Stimulated activated CD4-positive, alpha-beta T cell treated with anti-CD3 and anti-CD28 coated beads, Interleukin-1b, Interleukin-23, amount 100 ng/mL, for 4 hours (primary cell): ENCODE measurements around the gene EFHB.
A peak's percentile ranks its signal among the peaks of the same experiment; 100 is the strongest.
"Not testable (repeated sequence)": the region's sequence is repeated elsewhere in the genome, so short reads cannot be mapped to it uniquely, and the experiment has no call there.

Experiments
- DNase-seq, 2 donors: peaks; one replicate each; pipeline ENCODE4 v3.0.0-alpha.2; 2020; ENCODE audit warnings: low read depth in 2 of 2

The EFHB gene

DNA sequence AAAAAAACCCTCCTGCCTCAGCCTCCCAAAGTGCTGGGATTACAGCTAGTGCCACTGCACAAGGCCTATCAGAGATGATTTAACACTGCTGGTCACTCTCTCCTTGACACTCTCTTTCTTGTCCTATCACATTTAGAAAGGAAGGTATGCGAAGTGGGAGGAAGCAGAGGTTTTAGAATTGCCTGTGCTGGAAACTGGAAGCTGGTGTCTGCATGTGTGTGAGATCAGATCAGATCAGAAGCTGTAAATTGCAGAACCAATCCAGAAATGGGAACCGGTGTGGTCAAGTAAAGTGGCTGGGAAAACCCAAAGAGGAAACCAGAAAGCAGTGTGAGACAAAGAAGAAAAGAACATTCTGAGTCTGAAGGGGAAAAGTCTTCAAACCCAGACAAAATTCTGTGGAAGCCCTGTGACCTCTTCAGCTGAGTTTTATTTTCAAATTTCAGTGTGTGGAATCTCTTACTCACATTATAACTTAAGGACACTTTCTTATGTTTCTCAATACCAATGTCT is 2.8 kb downstream of the EFHB start:
- DNase-seq, result no peak

DNA sequence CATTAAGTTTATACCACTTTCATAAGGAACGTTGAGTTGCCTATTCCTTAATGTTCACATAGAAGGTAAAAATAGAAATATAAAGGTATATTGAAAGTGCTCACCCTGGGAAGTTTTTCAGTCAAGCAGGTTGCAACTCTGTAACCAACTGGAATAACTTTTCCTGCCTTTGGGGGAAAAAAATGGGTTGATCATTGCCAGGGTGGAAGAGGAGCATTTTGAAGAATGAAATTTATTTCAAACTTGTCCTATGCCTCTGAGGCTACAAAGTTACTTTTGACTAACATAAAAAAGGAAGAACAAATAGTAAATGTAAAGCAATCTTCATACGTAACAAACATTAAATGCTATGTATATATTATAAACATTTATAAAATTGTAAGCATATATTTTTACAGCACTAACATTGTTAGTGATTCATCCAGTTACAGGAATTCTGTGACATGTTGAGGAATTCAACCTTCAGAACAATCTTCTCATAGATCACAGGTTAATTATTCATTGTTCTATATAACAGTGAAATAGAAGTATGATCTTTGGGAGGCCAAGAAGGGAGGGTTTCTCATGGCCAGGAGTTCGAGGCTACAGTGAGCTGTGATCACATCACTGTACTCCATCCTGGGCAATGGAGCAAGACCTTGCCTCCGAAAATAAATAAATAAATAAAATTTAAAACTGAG is 13.5 kb downstream of the EFHB start:
- no peak for DNase-seq

DNA sequence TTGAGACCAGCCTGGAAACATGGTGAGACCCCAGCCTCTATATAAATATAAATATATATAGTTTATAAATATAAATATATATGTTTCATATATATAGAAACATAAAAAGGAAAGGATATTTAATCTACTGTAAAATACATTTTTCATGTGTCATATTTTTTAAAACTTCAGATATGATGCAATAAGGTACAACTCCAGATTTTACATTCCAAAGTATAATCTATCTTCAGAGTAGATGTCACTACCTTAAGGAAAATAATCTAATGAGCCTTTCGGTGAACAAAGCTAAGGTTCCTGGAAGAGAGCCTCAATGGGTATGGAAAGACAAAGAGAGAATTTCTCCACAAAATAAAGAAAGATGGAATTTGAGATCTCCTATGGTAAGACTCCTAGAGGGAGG is 16.9 kb downstream of the EFHB start:
- DNase-seq, result no peak

DNA sequence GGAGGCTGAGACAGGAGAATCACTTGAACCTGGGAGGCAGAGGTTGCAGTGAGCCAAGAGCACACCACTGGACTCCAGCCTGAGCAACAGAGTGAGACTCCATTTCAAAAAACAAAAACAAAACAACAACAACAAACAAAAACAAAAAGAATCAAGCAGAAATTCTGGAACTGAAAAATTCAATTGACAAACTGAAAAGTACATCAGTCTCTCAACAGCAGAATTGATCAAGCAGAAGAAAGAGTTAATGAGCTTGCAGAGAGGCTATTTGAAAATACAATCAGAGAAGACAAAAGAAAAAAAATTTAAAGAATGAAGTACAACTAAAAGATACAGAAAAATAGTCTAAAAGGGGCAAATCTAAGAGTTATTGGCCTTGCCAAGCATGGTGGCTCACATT is 22.6 kb downstream of the EFHB start:
- no peak for DNase-seq

DNA sequence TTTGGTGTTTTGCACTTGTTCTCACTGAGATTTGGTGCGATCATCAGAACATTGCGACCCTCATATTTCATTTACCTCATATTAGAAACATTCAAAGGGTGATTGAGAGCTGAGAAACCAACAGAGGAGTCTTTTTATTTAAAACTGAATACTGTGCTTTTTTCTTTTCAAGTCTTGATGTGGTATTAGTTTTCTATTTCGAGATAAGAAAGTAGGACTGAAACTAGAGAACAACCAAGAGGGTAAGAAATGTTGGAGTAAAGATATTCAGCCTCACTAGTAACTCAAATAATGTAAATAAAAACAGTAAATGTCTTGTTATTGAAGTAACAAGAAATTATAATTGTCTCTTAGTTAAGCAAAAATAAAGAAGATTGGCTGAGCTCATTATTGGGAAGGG is 26.5 kb downstream of the EFHB start:
- DNase-seq, result no peak

DNA sequence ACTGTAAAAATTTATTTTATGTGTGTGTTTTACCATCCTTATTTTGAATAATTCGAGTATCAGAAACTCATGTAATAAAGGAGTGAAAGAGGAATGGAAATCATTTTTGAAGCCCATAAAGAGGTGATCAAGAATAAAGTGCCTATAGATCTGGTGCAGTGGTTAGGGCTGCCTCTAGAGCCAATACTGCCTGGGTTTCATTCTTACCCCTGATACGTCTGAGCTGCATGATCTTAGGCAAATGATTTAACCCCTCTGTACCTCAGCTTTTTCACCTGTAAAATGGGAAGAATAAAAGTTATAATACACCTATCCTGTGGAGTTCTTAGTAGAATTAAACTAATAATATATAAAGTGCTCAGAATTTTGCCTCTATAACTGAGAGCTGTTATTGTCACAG is 30.4 kb downstream of the EFHB start:
- no peak for DNase-seq

DNA sequence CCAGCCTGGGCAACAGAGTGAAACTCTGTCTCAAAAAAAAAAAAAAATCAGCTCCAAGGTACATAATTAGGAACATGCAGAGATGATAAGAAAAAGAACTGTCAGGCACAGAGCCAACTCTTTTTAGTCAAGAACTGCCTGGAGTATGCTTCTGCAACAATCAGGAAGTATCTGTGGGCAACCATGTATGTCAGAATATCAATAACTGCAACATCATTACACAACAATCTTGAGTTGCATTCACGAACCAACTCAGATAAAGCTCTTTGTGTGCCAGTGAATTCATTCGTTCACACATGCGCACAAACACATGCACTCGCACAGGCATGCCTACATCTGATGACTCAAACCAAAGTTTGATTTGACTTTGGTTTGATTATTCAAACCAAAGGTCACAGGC is 32.1 kb downstream of the EFHB start:
- DNase-seq, result no peak

DNA sequence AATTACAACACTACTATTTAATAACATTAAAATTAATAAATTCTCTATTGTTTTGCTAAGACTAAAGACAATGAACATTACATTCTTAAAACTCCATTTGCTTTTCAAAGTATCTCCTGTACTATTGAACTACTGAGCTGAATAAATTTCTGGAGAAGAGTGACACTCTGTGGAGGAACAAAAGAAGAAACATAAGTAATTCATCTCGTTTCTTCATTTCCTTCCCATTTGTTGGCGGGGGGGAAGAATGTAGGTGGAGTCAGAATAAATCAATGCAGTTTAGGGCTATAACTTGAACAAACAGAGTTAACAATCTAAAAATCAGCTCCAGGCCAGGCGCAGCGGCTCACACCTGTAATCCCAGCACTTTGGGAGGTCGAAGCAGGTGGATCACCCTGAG is 32.7 kb downstream of the EFHB start:
- no peak for DNase-seq

DNA sequence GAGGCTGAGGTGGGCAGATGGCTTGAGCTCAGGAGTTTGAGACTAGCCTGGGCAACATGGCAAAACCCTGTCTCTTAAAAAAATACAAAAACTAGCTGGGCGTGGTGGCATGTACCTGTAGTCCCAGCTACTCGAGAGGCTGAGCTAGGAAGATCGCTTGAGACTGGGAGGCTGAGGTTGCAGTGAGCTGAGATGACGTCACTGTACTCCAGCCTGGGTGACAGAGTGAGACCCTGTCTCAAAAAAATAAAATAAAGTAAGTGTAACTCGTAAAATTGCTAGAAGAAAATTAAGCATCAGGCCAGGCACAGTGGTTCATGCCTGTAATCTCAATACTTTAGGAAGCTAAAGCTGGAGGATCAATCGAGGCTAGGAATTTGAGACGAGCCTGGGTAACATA is 34.2 kb downstream of the EFHB start:
- not testable (repeated sequence) for DNase-seq

DNA sequence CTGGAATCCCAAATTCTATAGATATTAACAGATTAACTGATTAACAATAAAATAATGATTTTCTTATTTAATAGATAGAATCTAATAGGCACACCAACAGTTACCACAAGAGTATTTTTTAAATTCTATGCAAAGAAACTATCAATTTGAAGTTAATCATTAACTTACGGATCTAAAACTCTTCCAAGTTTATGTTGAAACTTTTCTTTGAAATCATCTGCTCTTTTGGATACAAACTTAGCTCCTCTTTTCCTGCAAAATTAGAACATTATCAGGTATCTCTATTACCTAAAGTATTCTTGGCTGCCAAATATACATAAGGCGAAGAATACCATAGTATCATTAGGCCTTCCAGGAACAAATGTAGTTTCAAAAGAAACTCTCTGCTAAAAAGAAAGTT is 34.8 kb downstream of the EFHB start:
- no peak for DNase-seq

DNA sequence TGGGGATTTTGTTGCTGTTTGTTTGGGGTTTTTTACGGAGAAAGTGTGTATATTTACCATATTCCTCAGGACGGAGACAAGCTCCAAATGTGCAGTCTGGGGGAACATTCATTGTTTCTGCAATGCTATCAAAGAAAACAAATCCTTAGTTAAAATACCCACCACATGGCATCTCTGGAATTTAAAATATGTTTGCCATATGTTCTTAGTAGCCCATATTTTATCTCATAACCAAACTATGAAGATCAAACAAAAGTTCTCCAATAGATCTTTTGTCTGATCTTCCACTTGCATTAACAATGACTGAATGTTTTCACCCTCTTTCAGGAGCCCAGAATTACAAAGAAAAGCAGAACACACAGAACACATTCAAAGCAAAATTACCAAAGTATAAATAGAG is 35.3 kb downstream of the EFHB start:
- no peak for DNase-seq

DNA sequence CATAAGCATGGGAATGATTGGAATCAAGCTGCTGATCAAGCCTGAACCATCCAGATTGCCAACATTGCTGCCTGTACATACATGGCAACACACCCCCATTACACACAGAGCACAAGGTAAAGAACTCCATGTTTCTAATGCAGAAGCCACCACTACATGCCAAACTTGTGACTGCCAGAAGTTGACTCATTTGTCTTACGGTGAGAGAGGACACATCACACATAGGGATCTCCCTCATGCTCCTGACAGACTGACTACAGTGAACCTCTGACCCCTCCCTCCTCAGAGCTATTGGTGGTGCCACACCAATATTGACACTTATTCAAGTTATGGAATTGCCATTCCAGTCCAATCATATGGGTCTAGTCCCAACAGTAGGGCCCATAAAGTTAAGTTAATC is 42.3 kb downstream of the EFHB start:
- DNase-seq, result no peak

DNA sequence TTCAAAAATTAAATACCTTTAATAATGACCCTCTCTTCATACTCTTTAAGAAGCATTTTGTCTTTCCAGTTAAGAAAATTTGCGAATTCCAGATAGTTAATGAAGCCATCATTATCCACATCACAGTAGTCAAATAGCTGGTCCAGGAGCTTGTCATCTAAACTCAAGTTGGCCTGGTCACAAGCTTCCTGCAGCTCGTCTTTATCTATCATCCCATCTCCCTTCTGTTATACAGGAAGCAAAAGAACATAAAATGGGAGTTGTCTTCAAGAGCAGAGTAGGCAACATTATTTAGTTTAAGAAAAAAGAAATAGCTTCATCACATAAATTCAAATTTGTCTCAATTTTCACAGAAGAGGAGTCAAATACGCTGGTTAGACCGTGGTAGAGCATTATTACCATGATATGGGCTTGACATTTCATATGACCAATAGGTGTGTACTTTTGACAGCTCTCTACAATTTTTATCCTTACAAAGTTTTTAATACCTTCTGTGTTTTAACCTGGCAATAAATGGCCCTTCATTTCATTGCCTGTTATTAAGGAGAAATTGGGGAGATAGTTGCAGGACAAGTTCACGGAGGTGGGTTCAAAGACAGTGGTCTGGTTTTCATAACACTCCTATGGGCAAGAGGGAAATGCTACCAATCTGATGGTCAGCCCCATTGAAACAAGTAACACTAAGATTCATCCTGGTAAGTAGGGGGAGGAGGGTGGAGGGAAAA is 45.4 kb downstream of the EFHB start:
- DNase-seq, result no peak

DNA sequence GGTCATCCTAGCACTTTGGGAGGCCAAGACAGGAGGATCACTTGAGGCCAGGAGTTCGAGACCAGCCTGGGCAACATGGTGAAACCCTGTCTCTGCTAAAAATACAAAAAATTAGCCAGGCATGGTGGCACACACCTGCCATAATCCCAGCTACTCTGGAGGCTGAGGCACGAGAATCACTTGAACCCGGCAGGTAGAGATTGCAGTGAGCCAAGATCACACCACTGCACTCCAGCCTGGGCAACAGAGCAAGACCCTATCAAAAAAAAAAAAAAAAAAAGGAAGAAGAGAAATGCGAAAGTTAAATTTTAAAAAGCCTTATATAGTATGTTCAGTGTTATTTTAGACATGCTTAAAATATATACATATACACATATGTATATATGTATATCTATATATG is 46.9 kb downstream of the EFHB start:
- DNase-seq, result not testable (repeated sequence)

DNA sequence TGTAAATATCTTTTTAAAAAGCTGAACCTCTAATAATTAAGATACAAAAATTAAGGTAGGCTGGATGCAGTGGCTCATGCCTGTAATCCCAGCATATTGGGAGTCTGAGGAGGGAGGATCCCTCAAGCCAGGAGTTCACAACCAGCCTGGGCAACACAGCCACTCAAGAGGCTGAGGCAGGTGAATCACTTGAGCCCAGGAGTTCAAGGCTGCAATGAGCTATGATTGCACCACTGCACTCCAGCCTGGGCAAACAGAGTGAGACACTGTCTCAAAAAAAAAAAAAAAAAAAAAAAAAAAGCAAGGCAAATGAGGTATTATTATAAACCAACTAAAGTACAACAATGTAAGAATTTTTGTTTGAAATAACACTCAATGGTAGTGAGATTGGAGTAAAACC is 47.6 kb downstream of the EFHB start:
- no peak for DNase-seq

DNA sequence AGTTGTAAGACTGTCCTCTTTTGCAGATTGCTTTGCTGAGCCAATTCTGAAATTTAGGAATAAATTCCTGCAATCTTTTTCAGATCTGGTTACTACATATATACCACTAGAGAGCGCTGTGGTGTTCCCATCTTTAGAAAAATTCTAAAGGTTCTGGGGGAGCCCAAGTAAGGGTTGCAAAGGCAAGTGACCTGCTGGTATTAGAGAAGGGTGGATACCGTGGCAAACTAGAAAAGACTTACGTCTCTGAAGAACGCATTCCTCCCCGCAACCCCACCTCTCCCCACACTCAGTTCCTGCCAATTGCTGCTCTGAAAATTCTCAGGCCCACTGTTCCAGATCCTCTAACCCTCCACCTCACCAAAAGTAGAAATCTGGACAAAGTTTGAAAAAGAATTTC is 48.5 kb downstream of the EFHB start:
- DNase-seq, result no peak

DNA sequence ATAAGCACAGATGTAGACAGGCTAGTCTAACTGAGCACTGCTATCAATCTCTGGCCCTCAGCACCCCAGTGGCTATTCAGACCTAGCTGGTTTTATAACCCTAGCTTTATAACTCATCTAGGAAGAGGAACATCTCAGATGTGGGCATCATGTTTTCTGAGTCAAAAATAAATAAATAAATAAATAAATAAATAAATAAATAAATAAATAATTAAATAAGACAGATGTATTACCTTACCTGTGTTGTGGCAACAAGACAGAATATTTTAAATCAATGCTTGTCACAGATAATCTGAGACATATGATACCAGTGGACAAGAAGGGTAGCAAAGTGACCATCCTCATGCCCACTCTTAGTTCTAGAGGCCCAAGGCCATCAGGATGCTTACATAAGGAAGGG is 52.2 kb downstream of the EFHB start:
- DNase-seq, result no peak

DNA sequence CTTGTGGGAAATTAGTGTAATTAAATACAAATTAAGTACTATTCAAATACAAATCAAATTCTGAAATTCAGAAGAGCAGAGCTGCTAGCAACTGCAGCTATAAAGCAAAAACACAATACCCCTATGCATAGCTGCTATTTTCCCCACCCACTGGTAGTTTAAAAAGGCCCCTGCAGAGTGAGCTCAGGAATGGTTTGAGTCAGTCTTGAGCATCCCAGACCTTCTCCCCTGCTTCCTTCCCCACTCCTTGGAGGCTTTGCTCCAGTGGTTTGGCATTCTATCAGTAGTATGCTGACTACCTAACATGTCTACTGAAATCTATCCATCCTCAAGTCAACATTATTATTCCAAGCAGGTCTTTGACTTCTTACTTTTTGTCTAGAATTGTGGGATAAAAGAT is 53.0 kb downstream of the EFHB start:
- no peak for DNase-seq

DNA sequence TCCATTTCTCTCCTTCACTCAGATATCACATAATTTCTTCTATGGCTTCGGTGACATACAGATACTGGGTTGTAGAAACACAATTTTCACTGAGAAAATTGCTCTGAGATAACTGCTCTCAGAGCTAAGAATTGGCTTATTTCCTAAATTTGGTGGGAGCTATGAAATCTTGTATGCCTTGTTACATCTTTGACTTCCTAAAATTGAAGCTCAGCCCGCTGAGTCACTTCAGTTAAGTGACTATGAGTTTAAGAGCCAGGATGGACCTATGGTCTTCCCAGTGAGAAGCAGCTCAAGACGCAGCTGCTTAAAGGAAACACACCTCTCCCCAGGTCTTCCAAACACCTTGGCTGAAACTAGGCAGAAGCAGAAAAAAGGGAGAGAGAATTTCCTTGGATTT is 56.4 kb downstream of the EFHB start:
- DNase-seq, result no peak

DNA sequence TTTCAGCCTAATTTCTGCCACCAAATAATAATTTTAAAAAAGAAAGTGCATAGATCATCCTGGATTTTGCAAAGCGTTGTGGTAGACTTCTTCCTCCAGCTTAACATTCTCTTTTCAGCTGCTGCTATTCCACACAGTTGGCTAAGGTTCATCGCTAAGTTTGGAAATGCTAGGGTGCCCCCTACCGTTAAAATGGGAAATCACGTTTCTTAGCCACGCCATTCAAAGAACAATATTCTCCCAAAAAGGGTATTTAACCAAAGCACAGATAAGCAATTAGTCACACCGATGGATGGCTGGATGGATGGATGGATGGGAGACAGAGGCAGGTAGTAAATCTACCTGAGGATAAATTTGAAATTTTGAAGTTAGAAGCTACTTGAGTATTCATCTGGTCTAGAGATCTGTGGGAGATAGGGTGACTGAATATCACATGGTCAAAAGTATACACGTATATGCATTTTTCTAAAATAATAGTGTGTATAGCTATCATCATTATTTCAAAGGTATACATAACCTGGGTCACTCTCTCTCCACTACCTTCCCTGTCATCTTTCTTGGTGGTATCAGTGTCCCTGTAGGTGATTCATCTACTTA is 67.2 kb downstream of the EFHB start:
- DNase-seq, result peak in 1 of 2 donors; percentile 19

DNA sequence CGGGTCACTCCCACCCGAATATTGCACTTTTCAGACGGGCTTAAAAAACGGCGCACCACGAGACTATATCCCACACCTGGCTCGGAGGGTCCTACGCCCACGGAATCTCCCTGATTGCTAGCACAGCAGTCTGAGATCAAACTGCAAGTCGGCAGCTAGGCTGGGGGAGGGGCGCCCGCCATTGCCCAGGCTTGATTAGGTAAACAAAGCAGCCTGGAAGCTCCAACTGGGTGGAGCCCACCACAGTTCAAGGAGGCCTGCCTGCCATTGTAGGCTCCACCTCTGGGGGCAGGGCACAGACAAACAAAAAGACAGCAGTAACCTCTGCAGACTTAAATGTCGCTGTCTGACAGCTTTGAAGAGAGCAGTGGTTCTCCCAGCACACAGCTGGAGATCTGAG is 78.7 kb downstream of the EFHB start:
- not testable (repeated sequence) for DNase-seq

DNA sequence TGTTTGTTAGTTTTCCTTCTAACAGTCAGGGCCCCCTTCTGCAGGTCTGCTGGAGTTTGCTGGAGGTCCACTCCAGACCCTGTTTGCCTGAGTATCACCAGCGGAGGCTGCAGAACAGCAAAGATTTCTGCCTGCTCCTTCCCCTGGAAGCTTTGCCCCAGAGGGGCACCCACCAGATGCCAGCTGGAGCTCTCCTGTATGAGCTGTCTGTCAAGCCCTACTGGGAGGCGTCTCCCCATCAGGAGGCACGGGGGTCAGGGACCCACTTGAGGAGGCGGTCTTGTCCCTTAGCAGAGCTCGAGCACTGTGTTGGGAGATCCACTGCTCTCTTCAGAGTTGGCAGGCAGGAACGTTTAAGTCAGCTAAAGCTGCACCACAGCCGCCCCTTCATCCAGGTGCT is 87.4 kb downstream of the EFHB start:
- DNase-seq, result not testable (repeated sequence)
